Mesendoderm (in vitro differentiated cells): ENCODE data around the gene ATF7.
A peak's percentile ranks its signal among the peaks of the same experiment; 100 is the strongest.

ENCODE experiments used
- DNase-seq: peaks from one replicate; pipeline ENCODE4 v3.0.0; 2013
- H2AK5ac ChIP-seq: 2 replicates; pipeline ENCODE4 v1.6.1; 2013; ENCODE audit warnings: low read length, inconsistent platforms
- H2BK120ac ChIP-seq: 2 replicates; pipeline ENCODE4 v1.6.1; 2013; ENCODE audit warnings: low read depth, mild to moderate bottlenecking, low read length, moderate library complexity, mixed read lengths
- H2BK15ac ChIP-seq: replicated peaks from 2 replicates; pipeline ENCODE4 v1.6.1; 2013; ENCODE audit warnings: low read depth, mild to moderate bottlenecking, moderate library complexity
- H2BK5ac ChIP-seq: 2 replicates; pipeline ENCODE4 v1.6.1; 2013; ENCODE audit warnings: low read length, inconsistent platforms
- H3K18ac ChIP-seq: 2 replicates; pipeline ENCODE4 v1.6.1; 2013; ENCODE audit warnings: mild to moderate bottlenecking, low read length, mixed read lengths
- H3K23ac ChIP-seq: one replicate; pipeline ENCODE4 v1.6.1; 2013; ENCODE audit warnings: low read length
- H3K27ac ChIP-seq: 2 replicates; pipeline ENCODE4 v1.5.1; 2013; ENCODE audit warnings: low read depth, mild to moderate bottlenecking, inconsistent platforms, low read length, moderate library complexity
- H3K27me3 ChIP-seq: 2 replicates; pipeline ENCODE4 v1.6.1; 2013; ENCODE audit warnings: low read length, control low read depth, mild to moderate bottlenecking, inconsistent platforms; ENCODE audit not compliant: insufficient read depth, poor library complexity
- H3K36me3 ChIP-seq: 2 replicates; pipeline ENCODE4 v1.6.1; 2013; ENCODE audit warnings: low read length, inconsistent platforms; ENCODE audit not compliant: control insufficient read depth, insufficient read depth
- H3K4ac ChIP-seq: one replicate; pipeline ENCODE4 v1.6.1; 2013; ENCODE audit warnings: low read depth, mild to moderate bottlenecking, low read length, moderate library complexity
- H3K4me1 ChIP-seq: 2 replicates; pipeline ENCODE4 v1.6.1; 2013; ENCODE audit warnings: low read depth, low read length, inconsistent platforms; ENCODE audit not compliant: control insufficient read depth
- H3K4me2 ChIP-seq: 2 replicates; pipeline ENCODE4 v1.6.1; 2013; ENCODE audit warnings: low read length
- H3K4me3 ChIP-seq: 2 replicates; pipeline ENCODE4 v1.5.1; 2013; ENCODE audit warnings: mild to moderate bottlenecking, low read length
- H3K56ac ChIP-seq: one replicate; pipeline ENCODE4 v1.6.1; 2013; ENCODE audit warnings: low read length
- H3K79me1 ChIP-seq: 2 replicates; pipeline ENCODE4 v1.6.1; 2013; ENCODE audit warnings: low read length, inconsistent platforms
- H3K79me2 ChIP-seq: 2 replicates; pipeline ENCODE4 v1.6.1; 2013; ENCODE audit warnings: mild to moderate bottlenecking, low read length; ENCODE audit not compliant: control insufficient read depth, insufficient read depth
- H3K9ac ChIP-seq: 2 replicates; pipeline ENCODE4 v1.6.1; 2013; ENCODE audit warnings: low read length, inconsistent platforms
- H4K5ac ChIP-seq: one replicate; pipeline ENCODE4 v1.6.1; 2013; ENCODE audit warnings: low read length
- H4K8ac ChIP-seq: one replicate; pipeline ENCODE4 v1.6.1; 2013; ENCODE audit warnings: low read depth, mild to moderate bottlenecking, control low read depth, low read length, moderate library complexity
- WGBS: extraction: QIAGEN DNeasy Blood & Tissue Kit; methylation state at CpG from one replicate; pipeline ENCODE4 v1.1.7; 2013; ENCODE audit warnings: low lambda C conversion rate, missing lambda C conversion rate; ENCODE audit not compliant: insufficient coverage; ENCODE audit errors: extremely low coverage; 5-methylcytosine and 5-hydroxymethylcytosine counted together

Gene ATF7

GRCh38 chr12:53539526-53539925, 86.7 kb downstream of the ATF7 start:
- no peak for DNase-seq
- Histone ChIP-seq H3K9ac (no peak overlapping the region), H2BK120ac (no peak overlapping the region), H3K4me3 (no peak overlapping the region), H2BK5ac (no peak overlapping the region), H3K27me3 (no peaks in the 10 kb centered on the region), H4K8ac (no peak overlapping the region), H3K4me2 (no peak overlapping the region), H2BK15ac (no peak overlapping the region), H3K79me1 (no peaks in the 10 kb centered on the region), H3K4me1 (no peaks in the 10 kb centered on the region), H3K4ac (no peak overlapping the region), H3K23ac (no peak overlapping the region), H4K5ac (no peak overlapping the region), H3K56ac (no peak overlapping the region), H2AK5ac (no peak overlapping the region), H3K36me3 (no peaks in the 10 kb centered on the region), H3K27ac (no peak overlapping the region), H3K18ac (no peak overlapping the region), H3K79me2 (no peaks in the 10 kb centered on the region)
- WGBS = no CpG with 5 or more reads among the region's 3 CpGs

GRCh38 chr12:53538209-53538689, 87.9 kb downstream of the ATF7 start:
- peaks cover 2% of the 10 kb centered on the region for H3K36me3 ChIP-seq
- no peaks in the 10 kb centered on the region for H3K27me3 ChIP-seq
- no peak overlapping the region for H3K23ac ChIP-seq
- H3K9ac ChIP-seq = no peak overlapping the region
- peak; percentile 64 for DNase-seq
- no peak overlapping the region for H2BK120ac ChIP-seq
- no peak overlapping the region for H3K4me2 ChIP-seq
- no peaks in the 10 kb centered on the region for H3K79me2 ChIP-seq
- no peak overlapping the region for H2BK15ac ChIP-seq
- no peak overlapping the region for H3K4ac ChIP-seq
- H3K27ac ChIP-seq = no peak overlapping the region
- H3K4me1 ChIP-seq = no peaks in the 10 kb centered on the region
- no CpG with 5 or more reads among the region's 1 CpG for WGBS
- no peak overlapping the region for H3K4me3 ChIP-seq
- H3K79me1 ChIP-seq = no peaks in the 10 kb centered on the region
- H4K8ac ChIP-seq = no peak overlapping the region
- no peak overlapping the region for H2AK5ac ChIP-seq
- no peak overlapping the region for H2BK5ac ChIP-seq
- H3K56ac ChIP-seq = no peak overlapping the region
- peak overlapping the region; percentile 61 for H3K18ac ChIP-seq
- H4K5ac ChIP-seq = no peak overlapping the region

GRCh38 chr12:53536962-53537361, 89.2 kb downstream of the ATF7 start:
- no CpG with 5 or more reads among the region's 3 CpGs for WGBS
- Histone ChIP-seq H3K79me1 (no peaks in the 10 kb centered on the region), H2BK120ac (no peak overlapping the region), H3K4ac (no peak overlapping the region), H3K4me2 (no peak overlapping the region), H3K56ac (no peak overlapping the region), H2BK5ac (no peak overlapping the region), H3K9ac (no peak overlapping the region), H2AK5ac (no peak overlapping the region), H3K4me3 (no peak overlapping the region), H3K18ac (no peak overlapping the region), H4K5ac (no peak overlapping the region), H2BK15ac (no peak overlapping the region), H3K4me1 (no peaks in the 10 kb centered on the region), H3K36me3 (peaks cover 6% of the 10 kb centered on the region), H3K27ac (no peak overlapping the region), H3K79me2 (no peaks in the 10 kb centered on the region), H3K27me3 (no peaks in the 10 kb centered on the region), H4K8ac (no peak overlapping the region), H3K23ac (no peak overlapping the region)
- DNase-seq = no peak

- Histone ChIP-seq H3K23ac (no peak overlapping the region), H2BK120ac (no peak overlapping the region), H3K27ac (no peak overlapping the region), H3K18ac (no peak overlapping the region), H3K79me2 (no peaks in the 10 kb centered on the region), H3K4me1 (no peaks in the 10 kb centered on the region), H3K4me3 (no peak overlapping the region), H3K36me3 (peaks cover 8% of the 10 kb centered on the region), H3K4me2 (no peak overlapping the region), H4K5ac (no peak overlapping the region), H3K9ac (no peak overlapping the region), H3K27me3 (no peaks in the 10 kb centered on the region), H2BK15ac (no peak overlapping the region), H3K56ac (no peak overlapping the region), H4K8ac (no peak overlapping the region), H2AK5ac (no peak overlapping the region), H2BK5ac (no peak overlapping the region), H3K79me1 (no peaks in the 10 kb centered on the region), H3K4ac (no peak overlapping the region)
- no CpG with 5 or more reads among the region's 2 CpGs for WGBS
- no peak for DNase-seq
These were observed 92.7 kb downstream of the ATF7 start for GRCh38 chr12:53533471-53533870.

GRCh38 chr12:53532524-53533445, 93.4 kb downstream of the ATF7 start:
- Histone ChIP-seq H3K36me3 (peaks cover 8% of the 10 kb centered on the region), H2BK5ac (no peak overlapping the region), H3K79me1 (no peaks in the 10 kb centered on the region), H3K4me3 (no peak overlapping the region), H2BK120ac (no peak overlapping the region), H3K56ac (no peak overlapping the region), H3K9ac (no peak overlapping the region), H4K5ac (no peak overlapping the region), H3K18ac (no peak overlapping the region), H3K4me1 (no peaks in the 10 kb centered on the region), H2BK15ac (no peak overlapping the region), H3K4ac (no peak overlapping the region), H3K27me3 (no peaks in the 10 kb centered on the region), H2AK5ac (no peak overlapping the region), H4K8ac (no peak overlapping the region), H3K23ac (no peak overlapping the region), H3K79me2 (no peaks in the 10 kb centered on the region), H3K4me2 (no peak overlapping the region), H3K27ac (no peak overlapping the region)
- no CpG with 5 or more reads among the region's 7 CpGs for WGBS
- no peak for DNase-seq
